ENCODE measurements around the gene PRKAA1.
"Not testable (repeated sequence)": the region's sequence is repeated elsewhere in the genome, so short reads cannot be mapped to it uniquely, and the experiment has no call there.

PRKAA1 gene

DNA sequence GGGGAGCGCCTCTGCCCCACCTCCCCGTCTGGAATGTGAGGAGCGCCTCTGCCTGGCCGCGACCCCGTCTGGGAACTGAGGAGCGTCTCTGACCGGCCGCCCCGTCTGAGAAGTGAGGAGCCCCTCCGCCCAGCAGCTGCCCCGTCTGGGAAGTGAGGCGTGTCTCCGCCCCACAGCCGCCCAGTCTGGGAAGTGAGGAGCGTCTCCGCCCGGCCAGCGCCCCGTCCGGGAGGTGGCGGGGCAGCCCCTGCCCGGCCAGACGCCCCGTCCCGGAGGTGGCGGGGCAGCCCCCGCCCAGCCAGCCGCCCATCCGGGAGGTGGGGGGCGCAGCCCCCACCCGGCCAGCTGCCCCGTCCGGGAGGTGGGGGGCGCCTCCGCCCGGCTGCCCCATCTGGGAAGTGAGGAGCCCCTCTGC is 75.7 kb downstream of the PRKAA1 start:
- not testable (repeated sequence) for DNase-seq (ENCODE audit: low spot score)

DNA sequence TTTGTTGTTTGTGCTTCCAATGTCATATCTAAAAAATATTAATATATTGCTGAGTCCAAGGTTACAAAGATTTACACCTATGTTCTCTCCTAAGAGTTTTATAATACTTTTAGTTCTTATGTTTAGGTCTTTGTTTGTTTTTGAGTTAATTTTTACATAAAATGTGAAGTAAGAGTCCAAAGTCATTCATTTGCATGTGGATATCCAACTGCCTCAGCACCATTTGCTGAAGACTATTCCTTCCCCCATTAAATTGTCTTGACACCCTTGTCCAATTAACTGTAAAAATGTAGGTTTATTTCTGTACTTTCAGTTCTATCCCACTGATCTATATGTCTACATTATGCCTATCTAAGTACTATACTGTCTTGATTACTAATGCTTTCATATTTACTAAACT is 78.1 kb downstream of the PRKAA1 start:
- DNase-seq (ENCODE audit: low spot score) = no peak

DNA sequence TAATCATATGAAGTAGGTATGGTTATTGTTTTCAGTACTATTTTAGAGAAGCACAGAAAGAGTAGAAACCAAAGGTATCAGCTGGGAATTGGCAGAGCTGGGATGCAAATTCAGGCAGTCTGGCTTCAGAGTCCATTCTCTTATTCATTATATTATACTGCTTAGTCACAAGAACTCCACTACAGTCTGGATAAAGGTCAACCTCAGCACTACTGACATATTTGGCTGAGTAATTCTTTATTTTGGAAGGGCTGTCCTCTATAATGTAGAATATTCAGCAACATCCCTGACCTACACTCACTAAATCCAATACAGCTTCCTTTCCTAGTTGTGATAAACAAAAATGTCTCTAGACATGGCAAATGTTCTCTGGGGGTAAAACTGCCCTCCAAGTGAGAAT is 80.9 kb downstream of the PRKAA1 start:
- no peak for DNase-seq (ENCODE audit: low spot score)

DNA sequence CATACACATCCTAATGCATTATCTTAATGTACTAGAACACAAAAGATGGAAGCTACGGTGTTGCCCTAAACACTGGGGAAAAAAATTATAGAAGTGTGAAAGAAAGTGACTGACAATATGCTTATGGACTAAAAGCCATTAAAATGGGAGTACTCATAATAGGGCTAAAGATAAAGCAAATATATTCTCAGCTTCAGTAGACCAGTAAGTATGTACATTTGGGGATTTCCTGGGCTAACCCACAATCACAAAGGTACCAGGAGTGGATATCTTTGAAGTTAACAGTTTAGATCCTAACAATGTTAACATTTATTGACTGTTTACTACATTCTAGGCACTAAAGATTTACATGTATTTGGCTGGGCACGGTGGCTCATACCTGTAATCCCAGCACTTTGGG is 81.6 kb downstream of the PRKAA1 start:
- DNase-seq (ENCODE audit: low spot score) = no peak

DNA sequence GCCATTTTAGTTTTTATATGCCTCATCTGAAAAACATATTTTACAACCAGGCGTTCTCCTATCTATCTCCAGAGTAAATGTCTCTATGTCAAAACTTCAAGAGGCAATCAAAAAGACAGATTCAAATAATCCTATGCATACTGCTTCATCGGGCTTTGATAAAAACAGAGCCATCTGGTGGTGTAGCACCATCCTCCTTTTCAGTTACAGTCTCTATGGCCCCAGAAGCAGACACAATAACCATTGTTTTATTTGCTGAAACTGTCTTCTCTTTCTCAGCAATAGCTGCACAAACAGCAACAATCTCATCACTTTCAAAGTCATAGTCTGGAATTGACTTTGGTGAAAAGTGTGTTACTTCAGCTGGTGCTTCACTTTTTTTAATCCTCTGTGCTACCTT is 82.2 kb downstream of the PRKAA1 start:
- no peak for DNase-seq (ENCODE audit: low spot score)

DNA sequence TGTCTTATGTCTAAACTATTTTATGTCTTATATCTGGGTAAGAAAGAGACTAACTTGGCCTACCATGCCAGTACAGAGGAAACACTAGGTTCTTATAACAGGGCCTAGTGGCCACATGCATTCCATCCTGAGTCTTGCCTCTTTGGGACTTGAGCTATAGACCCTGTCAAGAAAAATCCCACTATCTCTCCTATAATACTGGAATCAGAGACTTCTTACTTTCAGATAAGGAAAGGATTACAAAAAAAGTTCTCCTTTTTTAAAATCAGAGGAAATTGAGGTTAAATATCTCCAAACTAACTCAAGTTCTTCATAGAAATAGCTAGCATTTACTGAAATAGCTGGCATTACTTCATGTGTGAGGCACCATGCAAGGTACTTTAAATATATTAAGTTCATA is 84.2 kb downstream of the PRKAA1 start:
- DNase-seq (ENCODE audit: low spot score) = no peak

DNA sequence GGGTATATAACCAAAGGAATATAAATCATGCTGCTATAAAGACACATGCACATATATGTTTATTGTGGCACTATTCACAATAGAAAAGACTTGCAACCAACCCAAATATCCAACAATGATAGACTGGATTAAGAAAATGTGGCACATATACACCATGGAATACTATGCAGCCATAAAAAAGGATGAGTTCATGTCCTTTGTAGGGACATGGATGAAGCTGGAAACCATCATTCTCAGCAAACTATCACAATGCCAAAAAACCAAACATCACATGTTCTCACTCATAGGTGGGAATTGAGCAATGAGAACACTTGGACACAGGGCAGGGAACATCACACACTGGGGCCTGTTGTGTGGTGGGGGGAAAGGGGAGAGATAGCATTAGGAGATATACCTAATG is 87.6 kb downstream of the PRKAA1 start:
- DNase-seq (ENCODE audit: low spot score) = not testable (repeated sequence)
